Epidermal melanocyte (primary cell): ENCODE data around the gene NDUFS5.
"Not testable (repeated sequence)": the region's sequence is repeated elsewhere in the genome, so short reads cannot be mapped to it uniquely, and the experiment has no call there.

Experiments used
- DNase-seq: peaks from one replicate; pipeline ENCODE4 v3.0.0; 2011; ENCODE audit warnings: low spot score; ENCODE audit not compliant: insufficient read length

The NDUFS5 gene

DNA sequence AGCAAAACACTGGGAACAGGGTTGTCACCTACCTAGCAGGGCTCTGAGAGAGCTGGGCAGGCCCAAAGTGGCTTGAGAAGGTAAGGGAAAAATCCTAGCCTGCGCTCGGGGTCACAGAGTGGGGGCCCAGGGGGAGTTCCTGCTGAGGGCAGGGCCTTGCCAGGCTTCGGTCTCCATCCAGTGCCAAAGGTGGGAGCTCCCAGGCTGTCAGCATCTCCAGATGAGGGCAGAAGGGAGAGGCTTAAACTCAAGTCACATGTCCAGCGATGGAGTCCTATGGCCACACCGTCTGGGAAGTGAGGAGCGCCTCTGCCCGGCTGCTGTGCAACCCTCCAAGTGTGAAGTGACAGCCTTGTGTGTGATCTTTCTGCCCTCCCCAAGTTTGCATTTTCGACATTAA is 11.2 kb upstream of the NDUFS5 start:
- not testable (repeated sequence) for DNase-seq

DNA sequence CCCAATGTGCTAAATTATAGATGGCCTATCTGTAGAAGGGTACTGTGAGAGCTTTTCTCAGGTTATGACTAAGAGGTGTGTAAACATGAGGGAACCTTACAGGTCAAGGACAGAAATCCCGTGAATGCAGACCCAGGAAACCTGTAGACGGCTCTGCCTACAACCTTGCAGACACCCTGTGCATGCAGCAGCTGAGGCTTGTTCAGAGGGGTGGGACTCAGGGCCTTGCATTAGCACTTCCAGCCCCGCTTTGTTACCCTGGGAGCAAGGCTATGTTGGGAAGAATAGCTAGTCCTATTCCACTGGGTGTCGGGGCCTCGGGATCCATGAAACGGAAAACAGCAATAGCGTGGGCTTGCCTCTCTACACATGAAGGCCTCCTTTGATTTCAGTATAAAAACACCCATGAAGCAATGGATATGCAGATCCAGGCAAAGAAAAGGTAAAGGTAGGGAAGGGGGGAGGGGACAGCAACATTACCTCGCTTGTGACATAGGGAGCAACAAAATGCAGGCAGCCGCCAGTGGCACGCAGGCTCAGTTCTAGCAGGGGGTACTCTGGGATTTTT is 9.5 kb upstream of the NDUFS5 start:
- DNase-seq: no peak

DNA sequence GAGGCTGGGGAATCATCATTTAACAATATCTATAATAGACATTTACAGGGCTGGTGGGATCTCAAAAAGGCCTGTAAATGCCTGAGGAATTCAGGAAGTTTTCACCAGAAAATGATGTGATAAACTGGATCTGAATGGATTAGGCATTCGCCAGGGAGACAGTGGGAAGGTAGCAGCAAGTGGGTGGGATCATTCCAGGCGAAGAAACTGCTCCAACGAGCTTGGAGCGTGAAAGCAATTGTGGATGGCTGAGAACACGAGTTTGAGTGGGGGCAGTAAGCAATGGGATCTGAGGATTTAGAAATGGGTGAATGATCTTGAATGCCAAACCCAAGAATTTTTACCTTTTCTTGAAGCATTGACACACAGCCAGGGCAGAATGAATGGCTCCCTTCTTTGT is 8.9 kb upstream of the NDUFS5 start:
- no peak for DNase-seq

DNA sequence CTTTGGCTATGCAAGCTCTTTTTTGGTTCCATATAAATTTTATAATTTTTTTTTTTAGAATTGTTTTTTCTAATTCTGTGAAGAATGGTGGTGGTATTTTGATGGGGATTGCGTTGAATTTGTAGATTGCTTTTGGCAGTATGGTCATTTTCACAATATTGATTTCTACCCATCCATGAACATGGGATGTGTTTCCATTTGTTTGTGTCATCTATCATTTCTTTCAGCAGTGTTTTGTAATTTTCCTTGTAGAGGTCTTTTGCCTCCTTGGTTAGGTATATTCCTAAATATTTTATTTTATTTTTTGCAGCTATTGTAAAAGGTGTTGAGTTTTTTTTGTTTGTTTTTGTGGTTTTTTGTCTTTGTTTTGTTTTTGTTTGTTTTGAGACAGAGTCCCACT is 5.7 kb upstream of the NDUFS5 start:
- DNase-seq: not testable (repeated sequence)

GRCh38 chr1:39021426-39021825 is 4.7 kb upstream of the NDUFS5 start:
- DNase-seq: no peak

DNA sequence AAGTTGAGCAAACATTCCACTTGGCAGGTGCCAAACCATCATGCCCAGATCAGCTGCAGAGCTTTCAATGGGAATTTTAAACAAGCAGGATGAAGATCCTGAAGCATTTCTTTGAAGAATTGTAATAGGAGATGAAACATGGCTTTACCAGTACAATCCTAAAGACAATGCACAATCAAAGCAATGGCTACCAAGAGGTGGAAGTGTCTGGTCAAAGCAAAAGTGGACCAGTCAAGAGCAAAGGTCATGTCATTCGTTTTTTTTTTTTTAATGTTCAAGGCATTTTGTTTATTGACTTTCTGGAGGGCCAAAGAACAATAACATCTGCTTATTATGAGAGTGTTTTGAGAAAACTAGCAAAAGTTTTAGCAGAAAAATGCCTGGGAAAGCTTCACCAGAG is 3.0 kb upstream of the NDUFS5 start:
- DNase-seq: no peak

DNA sequence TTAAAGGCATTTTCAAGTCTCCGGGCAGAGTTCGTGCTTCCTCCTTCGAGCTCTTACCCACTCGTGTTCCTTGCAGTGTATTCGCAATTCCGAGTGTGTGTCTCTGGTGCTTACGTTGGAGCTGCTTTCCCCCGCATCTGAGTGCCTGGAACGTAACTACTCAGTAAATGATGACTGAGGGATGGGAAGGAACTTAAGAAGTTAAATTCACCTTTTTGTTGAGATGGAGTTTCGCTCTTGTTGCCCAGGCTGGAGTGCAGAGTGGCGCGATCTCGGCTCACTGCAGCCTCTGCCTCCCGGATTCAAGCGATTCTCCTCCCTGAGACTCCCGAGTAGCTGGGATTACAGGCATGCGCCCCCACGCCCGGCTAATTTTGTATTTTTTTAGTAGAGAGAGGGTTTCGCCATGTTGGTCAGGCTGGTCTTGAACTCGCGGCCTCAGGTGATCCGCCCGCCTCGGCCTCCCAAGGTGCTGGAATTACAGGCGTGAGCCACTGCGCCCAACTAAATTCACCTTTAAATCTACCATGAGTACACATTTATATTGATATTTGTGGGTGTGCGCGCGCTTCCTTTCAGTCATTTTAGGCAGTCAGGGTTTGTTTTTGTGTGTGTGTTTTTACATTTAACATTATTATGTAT is 837 bp downstream of the NDUFS5 start:
- no peak for DNase-seq

DNA sequence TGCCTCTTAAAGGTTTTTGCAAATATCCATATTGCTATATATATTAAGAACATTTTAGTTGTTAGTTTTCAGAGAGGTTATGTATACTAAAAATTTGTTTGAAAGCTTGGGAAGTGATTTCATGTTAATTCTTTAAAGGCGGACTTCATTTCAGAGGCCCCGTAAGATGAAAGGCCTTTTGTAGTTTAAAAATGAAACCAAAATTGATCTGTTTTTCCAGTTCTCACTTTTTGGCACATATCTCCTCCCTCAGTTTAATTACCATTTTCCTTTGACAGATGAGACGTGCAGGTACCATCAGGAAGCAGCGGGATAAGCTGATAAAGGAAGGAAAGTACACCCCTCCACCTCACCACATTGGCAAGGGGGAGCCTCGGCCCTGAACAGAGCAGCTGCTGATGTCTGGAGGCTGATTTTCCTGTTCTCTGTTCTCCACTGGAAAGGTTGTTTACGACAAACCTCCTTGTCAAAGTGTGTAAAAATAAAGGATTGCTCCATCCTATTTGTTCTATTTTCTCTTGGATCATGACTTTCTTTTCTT is 8.0 kb downstream of the NDUFS5 start:
- no peak for DNase-seq

DNA sequence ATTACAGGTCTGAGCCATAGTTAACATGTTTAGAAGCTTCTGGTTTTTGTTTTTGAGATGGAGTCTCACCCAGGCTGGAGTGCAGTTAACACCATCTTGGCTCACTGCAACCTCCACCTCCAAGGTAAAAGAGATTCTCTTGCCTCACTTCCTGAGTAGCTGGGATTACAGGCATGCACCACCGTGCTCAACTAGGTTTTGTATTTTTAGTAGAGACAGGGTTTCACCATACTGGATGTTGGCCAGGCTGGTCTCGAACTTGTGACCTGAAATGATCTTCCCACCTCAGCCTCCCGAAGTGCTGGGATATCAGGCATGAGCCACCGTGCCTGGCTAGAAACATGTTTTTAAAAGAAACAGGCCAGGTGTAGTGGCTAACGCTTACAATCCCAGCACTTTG is 10.5 kb downstream of the NDUFS5 start:
- no peak for DNase-seq

DNA sequence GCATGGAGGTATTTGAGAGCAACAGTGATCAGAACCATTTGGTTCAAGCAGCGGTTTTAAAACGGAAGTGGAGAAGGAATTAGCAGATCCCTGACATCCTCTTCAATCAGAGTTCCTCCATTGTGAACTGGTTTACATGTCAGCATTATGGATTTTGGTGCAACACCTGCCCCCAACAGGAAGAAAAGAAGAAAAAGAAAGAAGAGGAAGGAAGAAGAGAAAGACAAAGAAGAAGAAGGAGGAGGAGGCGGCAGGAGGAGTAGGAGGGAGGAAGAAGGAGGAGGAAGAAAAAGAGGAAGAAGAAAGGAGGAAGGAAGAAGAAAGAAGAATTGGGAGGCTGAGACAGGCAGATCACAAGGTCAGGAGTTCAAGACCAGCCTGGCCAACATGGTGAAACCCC is 17.4 kb downstream of the NDUFS5 start:
- DNase-seq: no peak

- DNase-seq: no peak
Observed at GRCh38 chr1:39044762-39045161, 18.6 kb downstream of the NDUFS5 start.

DNA sequence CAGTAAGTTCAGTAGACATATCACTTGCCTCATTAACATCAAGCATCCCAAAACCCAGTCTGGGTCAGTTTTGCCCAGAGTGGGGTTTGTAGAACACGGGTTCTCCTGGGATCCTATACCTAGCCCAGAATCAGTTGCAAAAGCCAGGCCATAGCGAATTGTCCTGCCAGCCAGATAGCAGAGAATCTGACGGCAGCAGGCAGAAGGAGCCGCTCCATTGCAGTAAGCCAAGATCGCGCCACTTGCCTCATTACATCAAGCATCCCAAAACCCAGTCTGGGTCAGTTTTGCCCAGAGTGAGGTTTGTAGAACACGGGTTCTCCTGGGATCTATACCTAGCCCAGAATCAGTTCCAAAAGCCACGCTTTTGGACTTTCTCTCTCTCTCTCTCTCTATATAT is 19.1 kb downstream of the NDUFS5 start:
- DNase-seq: no peak

GRCh38 chr1:39046613-39047210 is 20.6 kb downstream of the NDUFS5 start:
- no peak for DNase-seq

- DNase-seq: no peak
Observed at GRCh38 chr1:39047374-39048229, 21.5 kb downstream of the NDUFS5 start.

DNA sequence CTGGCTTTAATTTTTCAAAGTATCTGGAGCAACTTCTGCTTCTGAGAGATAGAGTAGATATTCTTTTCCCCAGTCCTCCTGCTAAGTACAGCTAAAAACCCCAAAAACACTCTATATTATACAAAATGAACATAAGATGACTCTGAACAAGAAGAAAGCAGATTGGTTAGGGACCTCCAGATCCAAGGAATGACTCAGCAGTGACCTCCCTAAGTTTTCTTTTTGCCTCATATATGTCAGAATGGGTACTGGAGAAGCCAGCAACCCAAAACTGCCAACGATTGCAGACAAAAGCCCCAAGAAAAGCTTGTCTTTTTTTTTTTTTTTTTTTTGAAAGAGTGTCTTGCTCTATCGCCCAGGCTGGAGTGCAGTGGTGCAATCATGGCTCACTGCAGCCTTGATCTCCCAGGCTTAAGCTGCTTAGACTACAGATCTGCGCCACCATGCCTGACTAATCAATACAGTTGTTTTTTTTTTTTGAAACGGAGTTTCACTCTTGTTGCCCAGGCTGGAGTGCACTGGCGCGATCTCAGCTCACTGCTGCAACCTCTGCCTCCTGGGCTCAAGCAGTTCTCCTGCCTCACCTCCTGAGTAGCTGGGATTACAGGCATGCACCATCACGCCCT is 22.7 kb downstream of the NDUFS5 start:
- no peak for DNase-seq

- DNase-seq: no peak
Observed at GRCh38 chr1:39050001-39050400, 23.9 kb downstream of the NDUFS5 start.

DNA sequence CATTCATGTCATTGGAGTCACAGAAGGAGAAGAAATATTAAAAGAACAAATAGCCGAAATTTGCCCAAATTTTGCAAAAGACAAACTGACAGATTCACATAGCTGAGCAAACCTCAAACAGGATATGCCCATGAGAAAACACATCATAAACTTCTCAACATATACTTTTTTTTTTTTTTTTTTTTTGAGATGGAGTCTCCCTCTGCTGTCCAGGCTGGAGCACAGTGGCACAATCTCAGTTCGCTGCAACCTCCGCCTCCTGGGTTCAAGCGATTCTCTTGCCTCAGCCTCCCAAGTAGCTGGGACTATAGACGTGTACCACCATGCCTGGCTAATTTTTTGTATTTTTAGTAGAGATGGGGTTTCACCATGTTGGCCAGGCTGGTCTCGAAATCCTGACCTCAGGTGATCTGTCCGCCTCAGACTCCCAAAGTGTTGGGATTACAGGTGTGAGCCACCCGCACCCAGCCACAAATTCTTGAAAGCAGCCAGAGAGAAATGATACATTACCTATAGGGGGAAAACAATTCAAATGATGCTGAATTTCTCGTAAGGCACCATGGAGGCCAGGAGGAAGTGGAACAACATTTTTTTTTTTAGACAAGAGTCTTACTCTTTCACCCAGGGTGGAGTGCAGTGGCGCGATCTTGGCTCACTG is 25.2 kb downstream of the NDUFS5 start:
- DNase-seq: not testable (repeated sequence)

GRCh38 chr1:39051956-39052355 is 25.8 kb downstream of the NDUFS5 start:
- DNase-seq: no peak

DNA sequence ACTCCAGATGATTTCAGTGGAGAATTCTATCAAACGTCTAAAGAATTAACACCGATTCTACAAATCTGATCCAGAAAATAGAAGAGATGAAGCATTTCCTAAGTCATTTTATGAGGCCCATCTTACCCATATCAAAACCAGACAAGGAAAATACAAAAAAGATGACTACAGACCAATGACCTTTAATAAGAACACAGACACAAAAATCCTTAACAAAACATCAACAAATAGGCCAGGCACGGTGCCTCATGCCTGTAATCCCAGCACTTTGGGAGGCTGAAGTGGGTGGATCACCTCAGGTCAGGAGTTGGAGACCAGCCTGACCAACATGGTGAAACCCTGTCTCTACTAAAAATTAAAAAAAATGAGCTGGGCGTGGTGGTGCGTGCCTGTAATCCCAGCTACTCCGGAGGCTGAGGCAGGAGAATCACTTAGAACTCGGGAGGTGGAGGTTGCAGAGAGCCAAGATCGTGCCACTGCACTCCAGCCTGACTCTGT is 29.1 kb downstream of the NDUFS5 start:
- DNase-seq: not testable (repeated sequence)

DNA sequence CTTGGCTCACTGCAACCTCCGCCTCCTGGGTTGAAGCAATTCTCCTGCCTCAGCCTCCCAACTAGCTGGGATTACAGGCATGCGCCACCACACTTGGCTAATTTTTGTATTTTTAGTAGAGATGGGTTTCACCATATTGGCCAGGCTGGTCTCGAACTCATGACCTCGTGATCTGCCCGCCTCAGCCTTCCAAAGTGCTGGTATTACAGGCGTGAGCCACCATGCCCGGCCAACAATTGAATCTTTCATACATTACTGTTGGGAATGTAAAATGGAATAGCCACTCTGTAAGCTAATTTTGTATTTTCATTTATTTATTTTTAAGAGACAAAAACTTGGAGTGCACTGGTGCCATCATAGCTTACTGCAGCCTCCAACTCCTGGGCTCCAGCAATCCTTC is 35.4 kb downstream of the NDUFS5 start:
- not testable (repeated sequence) for DNase-seq

- no peak for DNase-seq
Observed at GRCh38 chr1:39061951-39062350, 35.8 kb downstream of the NDUFS5 start.
